ENCODE results near the gene CDC42EP4. TPM values are rescaled to one million over a fixed set of nuclear protein-coding genes. Genes with fewer than 3 reads are reported as not detected.

CDC42EP4 gene, protein sequence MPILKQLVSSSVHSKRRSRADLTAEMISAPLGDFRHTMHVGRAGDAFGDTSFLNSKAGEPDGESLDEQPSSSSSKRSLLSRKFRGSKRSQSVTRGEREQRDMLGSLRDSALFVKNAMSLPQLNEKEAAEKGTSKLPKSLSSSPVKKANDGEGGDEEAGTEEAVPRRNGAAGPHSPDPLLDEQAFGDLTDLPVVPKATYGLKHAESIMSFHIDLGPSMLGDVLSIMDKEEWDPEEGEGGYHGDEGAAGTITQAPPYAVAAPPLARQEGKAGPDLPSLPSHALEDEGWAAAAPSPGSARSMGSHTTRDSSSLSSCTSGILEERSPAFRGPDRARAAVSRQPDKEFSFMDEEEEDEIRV
- total RNA-seq: 10 to 100 TPM; 28.3 to 65.7 (median 52.9) TPM

DNA sequence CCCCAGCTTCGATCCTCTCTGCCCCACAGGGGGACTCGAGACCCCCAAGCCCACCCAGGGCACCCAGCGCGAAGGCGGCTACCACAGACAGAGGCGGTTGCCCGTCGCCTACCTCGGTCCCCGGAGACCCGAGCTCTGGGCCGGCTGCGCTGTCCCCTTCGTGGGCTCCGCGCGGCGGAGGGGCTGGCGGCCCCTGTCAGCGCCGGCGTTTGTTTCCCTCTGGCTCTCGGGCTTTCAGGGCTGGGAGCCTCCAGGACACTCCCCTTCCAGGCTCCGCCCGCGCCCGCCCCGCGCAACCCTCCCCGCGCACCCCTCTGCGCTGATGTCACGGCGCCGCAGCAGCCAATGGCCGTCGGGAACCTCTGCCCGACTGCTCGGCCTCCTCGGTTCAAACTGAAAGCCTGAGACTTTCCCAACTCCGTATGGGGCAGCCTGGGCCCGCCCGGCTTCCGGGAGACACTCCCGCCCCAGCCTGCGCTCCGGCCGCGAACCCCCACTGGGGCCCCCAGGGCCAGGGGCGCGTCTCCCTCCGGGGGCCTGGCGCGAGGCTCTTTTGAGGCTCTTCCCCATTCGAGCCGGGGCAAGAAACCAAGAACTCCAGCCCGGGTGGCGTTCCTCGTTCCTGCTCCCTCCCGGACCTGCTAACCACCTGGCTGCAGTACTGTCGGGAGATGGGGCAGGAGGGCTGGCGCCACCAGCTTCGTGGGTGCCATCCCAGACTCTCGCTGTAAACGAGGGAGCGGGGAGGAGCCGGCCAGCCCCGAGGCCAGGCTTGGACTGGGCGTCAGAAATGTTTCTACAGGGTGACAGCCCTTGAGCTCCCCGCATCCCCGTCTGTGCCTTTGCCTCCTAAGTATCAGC lies at the start of gene CDC42EP4:
Gene CDC42EP4, minus strand, starts transcription at position 221 of the 861 bp plus-strand sequence. CDS start 25,501 bp downstream, outside the sequence.
- DNase-seq: peak; percentile 97 to 100
- WGBS, 2 donors: 0 to 3% methylated on average over 26 to 54 of the region's 71 CpGs
- ATAC-seq (ENCODE audit: low FRiP score in 2 of 2): peak; percentile 94 to 95
- H3K9me3 ChIP-seq: no peaks in the 10 kb centered on the region
- TF ChIP-seq POLR2AphosphoS5 (IDR thresholded peaks at IDR 0.05): peak; percentile 84 to 98
- TF ChIP-seq EP300 (IDR thresholded peaks at IDR 0.05): peak in 1 of 4 donors; percentile 8
- peak in 1 of 6 experiments; percentile 13 for TF ChIP-seq CTCF (IDR thresholded peaks at IDR 0.05)
- TF ChIP-seq POLR2A (IDR thresholded peaks at IDR 0.05): peak; percentile 64 to 99 (median 98)
- H3K36me3 ChIP-seq: no peaks in the 10 kb centered on the region
- H3K27me3 ChIP-seq: no peaks in the 10 kb centered on the region
- H3K4me1 ChIP-seq: peaks cover 34 to 43% (median 36%) of the 10 kb centered on the region in 4 donors
- H3K4me3 ChIP-seq: peak within 1 kb of the TSS; percentile 89 to 100 (median 100)
- H3K27ac ChIP-seq: peak within 1 kb of the TSS; percentile 97 to 100 (median 98)

DNA sequence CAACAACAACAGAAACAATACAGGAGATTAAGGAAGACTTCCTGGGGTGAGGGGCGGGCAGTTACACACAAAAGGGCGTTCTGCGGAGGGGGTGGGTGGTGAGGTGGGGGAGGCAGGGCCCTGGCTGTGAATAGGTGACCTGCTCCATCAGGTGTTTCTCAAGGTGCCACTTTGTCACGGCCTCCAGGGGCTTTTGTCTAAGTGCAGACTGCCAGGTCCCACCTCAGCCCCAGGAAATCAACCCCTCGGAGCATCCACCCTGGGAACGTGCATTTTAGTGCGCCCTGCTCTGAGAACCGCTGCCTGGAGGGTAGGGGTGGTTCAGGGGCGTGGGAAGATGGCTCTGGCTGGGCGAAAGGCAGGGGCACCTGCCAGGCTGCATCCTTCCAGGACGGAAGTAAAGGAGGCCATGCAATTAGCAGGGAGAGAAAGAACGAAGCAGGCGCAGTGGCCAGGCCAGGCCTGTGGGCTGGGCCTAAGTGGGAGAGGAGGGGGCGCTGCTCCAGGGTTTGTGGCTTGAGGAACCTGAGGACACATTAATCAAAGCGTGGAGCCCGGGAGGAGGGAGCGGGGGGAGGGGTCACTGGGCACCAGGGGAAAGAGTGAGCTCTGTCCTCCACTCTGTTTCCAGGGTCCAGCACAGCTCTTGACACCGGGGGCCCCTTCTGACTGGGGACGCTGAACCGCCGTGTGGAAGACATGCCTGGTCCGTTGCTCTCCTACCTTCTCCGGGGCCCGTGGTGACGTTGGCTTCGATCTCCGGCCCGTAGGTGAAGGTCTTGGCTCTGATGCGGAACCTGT lies 49.4 kb upstream of the CDC42EP4 start:
- TF ChIP-seq EP300 (IDR thresholded peaks at IDR 0.05) (no peak), CTCF (IDR thresholded peaks at IDR 0.05) (no peak), POLR2A (IDR thresholded peaks at IDR 0.05) (no peak), POLR2AphosphoS5 (IDR thresholded peaks at IDR 0.05) (no peak)
- no peak for DNase-seq
- Histone ChIP-seq H3K4me1 (peaks cover 13 to 21% (median 20%) of the 10 kb centered on the region in 4 donors), H3K27me3 (no peaks in the 10 kb centered on the region), H3K9me3 (no peaks in the 10 kb centered on the region), H3K36me3 (no peaks in the 10 kb centered on the region), H3K27ac (no peak overlapping the region), H3K4me3 (no peak overlapping the region)
- ATAC-seq (ENCODE audit: low FRiP score in 2 of 2): no peak
- WGBS, 2 donors: 83 to 84% methylated on average over 22 to 25 of the region's 29 CpGs

GRCh38 chr17:73359987-73360410 lies 48.2 kb upstream of the CDC42EP4 start:
- peak in 1 of 4 donors; percentile 41 for TF ChIP-seq EP300 (IDR thresholded peaks at IDR 0.05)
- no peak for TF ChIP-seq POLR2A (IDR thresholded peaks at IDR 0.05)
- peak in 3 of 6 experiments; percentile 24 to 35 (median 29) for TF ChIP-seq CTCF (IDR thresholded peaks at IDR 0.05)
- peak in 1 of 2 donors; percentile 59 for TF ChIP-seq POLR2AphosphoS5 (IDR thresholded peaks at IDR 0.05)
- ATAC-seq (ENCODE audit: low FRiP score in 2 of 2): peak; percentile 14 to 66
- H3K27ac ChIP-seq: peak overlapping the region in 2 of 4 donors; percentile 30 to 49

GRCh38 chr17:73359352-73359751 lies 47.6 kb upstream of the CDC42EP4 start:
- Histone ChIP-seq H3K27ac (peak overlapping the region in 1 of 4 donors; percentile 30), H3K27me3 (no peaks in the 10 kb centered on the region), H3K4me1 (peaks cover 3 to 14% (median 10%) of the 10 kb centered on the region in 4 donors), H3K4me3 (no peak overlapping the region), H3K36me3 (no peaks in the 10 kb centered on the region), H3K9me3 (no peaks in the 10 kb centered on the region)
- DNase-seq (no peak), ATAC-seq (ENCODE audit: low FRiP score in 2 of 2) (no peak)
- 89 to 94% methylated on average over 7 to 10 of the region's 10 CpGs for WGBS, 2 donors
- TF ChIP-seq POLR2AphosphoS5 (IDR thresholded peaks at IDR 0.05) (no peak), EP300 (IDR thresholded peaks at IDR 0.05) (no peak)

More at GRCh38 chr17:73359987-73360410, 48.2 kb upstream of the CDC42EP4 start:
- H3K36me3 ChIP-seq: no peaks in the 10 kb centered on the region
- 58 to 82% methylated on average over 7 of the region's 7 CpGs for WGBS, 2 donors
- peak; percentile 89 to 93 for DNase-seq
- H3K9me3 ChIP-seq: no peaks in the 10 kb centered on the region
- peaks cover 4 to 14% (median 11%) of the 10 kb centered on the region in 4 donors for H3K4me1 ChIP-seq
- H3K4me3 ChIP-seq: no peak overlapping the region
- H3K27me3 ChIP-seq: no peaks in the 10 kb centered on the region

All from upper lobe of left lung (tissue), 6 donors.